Natural killer cell (primary cell): ENCODE measurements around the gene CYBB. TPM values are rescaled to one million over a fixed set of nuclear protein-coding genes. Genes with fewer than 3 reads are reported as not detected.
A peak's percentile ranks its signal among the peaks of the same experiment; 100 is the strongest.

Source experiments
- ATAC-seq, 3 donors: fragments of 150-1000 bp in 2 of 3; fragments of 200-7000 bp in 1 of 3; cut with Tn5 transposase; 1 replicate in 1 of 3; 2 replicates in 2 of 3; pipeline ENCODE4 v1.10.0; 2021; ENCODE audit warnings: mild to moderate bottlenecking in 2 of 3, moderate library complexity in 2 of 3
- DNase-seq, 2 donors: peaks; one replicate each; pipeline versions ENCODE4 v3.0.0 to v3.0.0-alpha.2; 2013 to 2021; ENCODE audit warnings: mixed read lengths in 1 of 2
- H3K27ac ChIP-seq: one replicate; pipeline ENCODE4 v1.5.1; 2013; ENCODE audit warnings: mild to moderate bottlenecking, low read length
- H3K27me3 ChIP-seq: one replicate; pipeline ENCODE4 v1.6.1; 2013; ENCODE audit warnings: low read length; ENCODE audit not compliant: control insufficient read depth, insufficient read depth
- H3K36me3 ChIP-seq: one replicate; pipeline ENCODE4 v1.6.1; 2013; ENCODE audit warnings: low read length; ENCODE audit not compliant: control insufficient read depth, insufficient read depth
- H3K4me1 ChIP-seq: one replicate; pipeline ENCODE4 v1.6.1; 2013; ENCODE audit warnings: low read length; ENCODE audit not compliant: control insufficient read depth, insufficient read depth
- H3K4me3 ChIP-seq: one replicate; pipeline ENCODE4 v1.5.1; 2013; ENCODE audit warnings: low read length
- H3K9me3 ChIP-seq: one replicate; pipeline ENCODE4 v1.6.1; 2013; ENCODE audit warnings: low read length; ENCODE audit not compliant: control insufficient read depth, insufficient read depth
- H3K27ac Mint-ChIP-seq, 2 donors: one replicate each; pipeline ENCODE4 v1.8.0; 2022; ENCODE audit warnings: mild to moderate bottlenecking in 2 of 2, mixed read lengths in 2 of 2, moderate library complexity in 1 of 2
- H3K27me3 Mint-ChIP-seq, 2 donors: one replicate each; pipeline ENCODE4 v1.8.0; 2022; ENCODE audit warnings: low read depth in 2 of 2, mixed read lengths in 2 of 2
- H3K36me3 Mint-ChIP-seq: one replicate; pipeline ENCODE4 v1.8.0; 2022; ENCODE audit warnings: mixed read lengths
- H3K4me1 Mint-ChIP-seq, 2 donors: one replicate each; pipeline ENCODE4 v1.8.0; 2022; ENCODE audit warnings: mixed read lengths in 2 of 2
- H3K4me3 Mint-ChIP-seq: one replicate; pipeline ENCODE4 v1.8.0; 2022; ENCODE audit warnings: mild to moderate bottlenecking, moderate library complexity, mixed read lengths
- H3K9me3 Mint-ChIP-seq, 2 donors: one replicate each; pipeline ENCODE4 v1.8.0; 2022; ENCODE audit warnings: mixed read lengths in 2 of 2
- WGBS: methylation state at CpG from one replicate; pipeline ENCODE4 v1.1.7; 2013; ENCODE audit warnings: missing lambda C conversion rate; ENCODE audit not compliant: insufficient coverage; 5-methylcytosine and 5-hydroxymethylcytosine counted together
- intact Hi-C: fragments of 100-400 bp; cut with micrococcal nuclease; formaldehyde crosslinking; loops from one replicate; pipeline ENCODE4 v1.14.2; 2022
- total RNA-seq, 4 donors: library from RNA; stranded (reverse); fragments of 120-200 nt in 1 of 4; gene quantifications; one replicate each; pipeline versions ENCODE4 v1.2.3 to v1.2.4, GENCODE V29; 2013 to 2022
- TF ChIP-seq, protein P1 (sequence below): fragments of 200-600 bp; IDR thresholded peaks from one replicate; pipeline ENCODE4 v1.8.0; 2022; ENCODE audit warnings: antibody characterized with exemption

Gene CYBB
- total RNA-seq, 3 donors from 2014 or later (not counting 1 experiment from before 2014, with no cell fraction given), result 11.3 to 25.6 (median 20.9) TPM

DNA sequence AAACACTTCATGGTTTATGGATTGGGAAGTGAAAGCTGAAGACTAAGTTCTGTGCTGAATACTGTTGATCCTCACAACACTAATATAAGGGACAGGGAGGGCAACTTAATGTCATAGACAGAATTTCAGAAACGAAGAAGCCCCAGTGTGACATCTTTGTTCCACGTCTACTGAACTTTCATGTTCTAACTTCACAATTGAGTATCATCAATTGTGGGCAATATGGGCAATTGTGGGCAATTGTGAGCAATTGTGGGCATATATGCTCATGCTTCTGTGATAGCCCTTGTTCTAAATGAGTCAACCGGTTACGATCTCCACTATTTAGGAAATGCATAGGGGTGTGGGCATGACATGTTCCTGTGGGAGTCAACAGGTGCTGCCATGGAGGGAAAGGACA lies 33.7 kb downstream of the CYBB start:
- Histone ChIP-seq H3K9me3 (no peaks in the 10 kb centered on the region), H3K27me3 (no peaks in the 10 kb centered on the region), H3K4me1 (no peaks in the 10 kb centered on the region), H3K4me3 (no peak overlapping the region), H3K36me3 (no peaks in the 10 kb centered on the region), H3K27ac (no peak overlapping the region)
- no peak overlapping the region for H3K4me3 Mint-ChIP-seq
- no peak overlapping the region for H3K27ac Mint-ChIP-seq
- WGBS, result 74% methylated on average over 4 of the region's 4 CpGs
- H3K27me3 Mint-ChIP-seq, result peaks cover 3 to 35% of the 10 kb centered on the region in 2 donors
- TF ChIP-seq, protein P1, sequence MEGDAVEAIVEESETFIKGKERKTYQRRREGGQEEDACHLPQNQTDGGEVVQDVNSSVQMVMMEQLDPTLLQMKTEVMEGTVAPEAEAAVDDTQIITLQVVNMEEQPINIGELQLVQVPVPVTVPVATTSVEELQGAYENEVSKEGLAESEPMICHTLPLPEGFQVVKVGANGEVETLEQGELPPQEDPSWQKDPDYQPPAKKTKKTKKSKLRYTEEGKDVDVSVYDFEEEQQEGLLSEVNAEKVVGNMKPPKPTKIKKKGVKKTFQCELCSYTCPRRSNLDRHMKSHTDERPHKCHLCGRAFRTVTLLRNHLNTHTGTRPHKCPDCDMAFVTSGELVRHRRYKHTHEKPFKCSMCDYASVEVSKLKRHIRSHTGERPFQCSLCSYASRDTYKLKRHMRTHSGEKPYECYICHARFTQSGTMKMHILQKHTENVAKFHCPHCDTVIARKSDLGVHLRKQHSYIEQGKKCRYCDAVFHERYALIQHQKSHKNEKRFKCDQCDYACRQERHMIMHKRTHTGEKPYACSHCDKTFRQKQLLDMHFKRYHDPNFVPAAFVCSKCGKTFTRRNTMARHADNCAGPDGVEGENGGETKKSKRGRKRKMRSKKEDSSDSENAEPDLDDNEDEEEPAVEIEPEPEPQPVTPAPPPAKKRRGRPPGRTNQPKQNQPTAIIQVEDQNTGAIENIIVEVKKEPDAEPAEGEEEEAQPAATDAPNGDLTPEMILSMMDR, result no peak
- H3K4me1 Mint-ChIP-seq, result no peaks in the 10 kb centered on the region
- no peaks in the 10 kb centered on the region for H3K9me3 Mint-ChIP-seq
- DNase-seq, result no peak
- intact Hi-C loops, result no loop called here
- H3K36me3 Mint-ChIP-seq, result no peaks in the 10 kb centered on the region
- no peak for ATAC-seq

DNA sequence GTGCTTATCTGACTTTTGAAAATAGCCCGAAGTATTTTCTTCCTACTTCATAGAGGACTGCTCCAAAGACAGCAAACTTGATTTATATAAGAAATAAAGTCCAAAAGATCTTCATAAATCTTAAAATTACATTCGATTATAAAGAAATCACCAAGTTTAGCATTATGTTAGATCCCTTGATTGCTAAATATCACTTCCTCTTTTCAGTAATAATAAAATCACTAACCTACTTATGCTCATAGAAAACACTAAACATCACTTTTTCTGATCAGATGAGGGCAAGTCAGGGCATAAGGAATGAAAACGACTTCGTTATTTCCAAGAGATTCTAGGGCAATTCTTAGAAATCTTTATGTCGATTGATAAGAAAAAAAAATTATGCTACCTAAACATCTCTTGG lies 35.5 kb downstream of the CYBB start:
- Histone ChIP-seq H3K4me3 (no peak overlapping the region), H3K4me1 (no peaks in the 10 kb centered on the region), H3K36me3 (no peaks in the 10 kb centered on the region), H3K9me3 (no peaks in the 10 kb centered on the region), H3K27me3 (no peaks in the 10 kb centered on the region), H3K27ac (no peak overlapping the region)
- Mint-ChIP-seq H3K36me3 (no peaks in the 10 kb centered on the region), H3K9me3 (no peaks in the 10 kb centered on the region), H3K27me3 (peaks cover 3 to 35% of the 10 kb centered on the region in 2 donors), H3K4me3 (no peak overlapping the region), H3K4me1 (no peaks in the 10 kb centered on the region), H3K27ac (no peak overlapping the region)
- intact Hi-C loops, result no loop called here
- TF ChIP-seq, protein P1, result no peak
- no peak for DNase-seq
- WGBS, result 88% methylated on average over 3 of the region's 5 CpGs
- ATAC-seq, result no peak

DNA sequence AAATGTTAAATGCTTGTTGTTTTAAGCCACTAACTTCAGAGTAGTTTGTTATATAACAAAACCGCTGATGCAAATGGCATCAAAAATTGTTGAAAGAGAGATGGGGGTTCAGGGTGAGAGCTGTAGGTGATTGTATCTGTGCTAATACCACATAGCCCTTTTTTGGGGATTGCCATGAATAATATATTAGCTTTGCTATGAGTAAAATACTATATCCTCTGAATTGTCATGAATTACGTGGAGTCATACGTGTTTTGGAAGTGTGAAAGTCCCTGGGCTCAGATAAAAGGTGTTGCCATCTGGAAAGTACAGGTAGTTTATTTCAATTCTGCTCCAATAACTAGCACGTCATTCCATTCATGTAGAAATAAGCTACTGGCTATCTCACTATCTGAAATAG lies 36.9 kb downstream of the CYBB start:
- WGBS, result 89% methylated on average over 1 of the region's 4 CpGs
- H3K9me3 Mint-ChIP-seq, result no peaks in the 10 kb centered on the region
- no peaks in the 10 kb centered on the region for H3K36me3 ChIP-seq
- no peaks in the 10 kb centered on the region for H3K4me1 ChIP-seq
- no peak overlapping the region for H3K4me3 ChIP-seq
- H3K4me1 Mint-ChIP-seq, result no peaks in the 10 kb centered on the region
- H3K27me3 Mint-ChIP-seq, result peaks cover 3 to 25% of the 10 kb centered on the region in 2 donors
- intact Hi-C loops, result no loop called here
- H3K27ac Mint-ChIP-seq, result no peak overlapping the region
- no peaks in the 10 kb centered on the region for H3K9me3 ChIP-seq
- H3K4me3 Mint-ChIP-seq, result no peak overlapping the region
- ATAC-seq (no peak), DNase-seq (no peak)
- H3K27me3 ChIP-seq, result no peaks in the 10 kb centered on the region
- H3K27ac ChIP-seq, result peak overlapping the region; percentile 25
- TF ChIP-seq, protein P1, result no peak
- no peaks in the 10 kb centered on the region for H3K36me3 Mint-ChIP-seq

DNA sequence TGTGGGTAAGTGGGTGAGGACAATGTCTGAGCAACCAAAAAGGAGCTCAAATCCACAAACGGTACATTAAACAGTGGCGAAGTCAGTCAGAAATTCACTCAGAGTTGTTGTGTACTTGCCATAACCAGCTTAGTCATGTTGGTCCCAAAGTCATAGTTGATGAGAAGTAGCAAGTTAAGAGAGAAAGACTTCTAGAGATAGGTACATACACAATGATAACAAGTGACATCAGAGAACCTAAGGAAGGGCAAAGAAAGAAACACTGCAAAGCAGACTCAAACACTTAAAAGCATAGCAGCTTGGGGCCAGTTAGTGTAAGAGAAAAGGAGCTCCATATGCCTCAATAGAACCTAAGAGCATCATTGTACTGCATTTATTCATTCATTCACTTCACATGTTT lies 37.3 kb downstream of the CYBB start:
- 62% methylated on average over 2 of the region's 2 CpGs for WGBS
- Mint-ChIP-seq H3K27me3 (peaks cover 3 to 21% of the 10 kb centered on the region in 2 donors), H3K4me1 (no peaks in the 10 kb centered on the region), H3K9me3 (no peaks in the 10 kb centered on the region), H3K4me3 (no peak overlapping the region), H3K36me3 (no peaks in the 10 kb centered on the region), H3K27ac (no peak overlapping the region)
- Histone ChIP-seq H3K9me3 (no peaks in the 10 kb centered on the region), H3K27me3 (no peaks in the 10 kb centered on the region), H3K4me1 (no peaks in the 10 kb centered on the region), H3K36me3 (no peaks in the 10 kb centered on the region), H3K27ac (peak overlapping the region; percentile 25), H3K4me3 (no peak overlapping the region)
- DNase-seq (no peak), ATAC-seq (no peak)
- intact Hi-C loops, result no loop called here
- TF ChIP-seq, protein P1, result no peak
